Esophagus (tissue), 2 donors: ENCODE measurements around the gene BTBD6. TPM values are rescaled to one million over a fixed set of nuclear protein-coding genes. Genes with fewer than 3 reads are reported as not detected.

Source experiments
- H3K27ac ChIP-seq, 2 donors: one replicate each; pipeline ENCODE4 v1.5.1; 2013; ENCODE audit warnings: low read depth in 2 of 2, mild to moderate bottlenecking in 2 of 2, inconsistent platforms in 1 of 2, low read length in 1 of 2, moderate library complexity in 1 of 2
- H3K27me3 ChIP-seq, 2 donors: one replicate each; pipeline ENCODE4 v1.6.1; 2013; ENCODE audit warnings: low read length in 2 of 2, control low read depth in 1 of 2, mild to moderate bottlenecking in 1 of 2; ENCODE audit not compliant: insufficient read depth in 2 of 2, control insufficient read depth in 1 of 2
- H3K36me3 ChIP-seq, 2 donors: one replicate each; pipeline ENCODE4 v1.6.1; 2013; ENCODE audit warnings: low read length in 1 of 2; ENCODE audit not compliant: control insufficient read depth in 2 of 2, insufficient read depth in 2 of 2
- H3K4me1 ChIP-seq, 2 donors: one replicate each; pipeline ENCODE4 v1.6.1; 2013; ENCODE audit warnings: low read length in 1 of 2; ENCODE audit not compliant: control insufficient read depth in 2 of 2, insufficient read depth in 2 of 2
- H3K4me3 ChIP-seq, 2 donors: one replicate each; pipeline ENCODE4 v1.5.1; 2013; ENCODE audit warnings: low read length in 2 of 2, mild to moderate bottlenecking in 2 of 2, low read depth in 1 of 2, moderate library complexity in 1 of 2
- H3K9me3 ChIP-seq, 2 donors: one replicate each; pipeline ENCODE4 v1.6.1; 2013; ENCODE audit warnings: mild to moderate bottlenecking in 2 of 2, low read depth in 1 of 2, low read length in 1 of 2, moderate library complexity in 1 of 2; ENCODE audit not compliant: control insufficient read depth in 2 of 2, insufficient read depth in 1 of 2
- WGBS, 2 donors: extraction: QIAGEN DNeasy Blood & Tissue Kit; methylation state at CpG; one replicate each; pipeline ENCODE4 v1.1.7; 2013; 5-methylcytosine and 5-hydroxymethylcytosine counted together
- polyA plus RNA-seq, 2 donors: library from polyadenylated mRNA; stranded (reverse); fragments of 200-250 nt; gene quantifications; one replicate each; pipeline ENCODE4 v1.2.3, GENCODE V29; 2013
- donor health status: healthy with polysubstance abuse.
- donor health status: Bipolar disorder and iron deficiency.

Gene BTBD6
- polyA plus RNA-seq, 2 donors: 47.5 to 49.8 TPM

DNA sequence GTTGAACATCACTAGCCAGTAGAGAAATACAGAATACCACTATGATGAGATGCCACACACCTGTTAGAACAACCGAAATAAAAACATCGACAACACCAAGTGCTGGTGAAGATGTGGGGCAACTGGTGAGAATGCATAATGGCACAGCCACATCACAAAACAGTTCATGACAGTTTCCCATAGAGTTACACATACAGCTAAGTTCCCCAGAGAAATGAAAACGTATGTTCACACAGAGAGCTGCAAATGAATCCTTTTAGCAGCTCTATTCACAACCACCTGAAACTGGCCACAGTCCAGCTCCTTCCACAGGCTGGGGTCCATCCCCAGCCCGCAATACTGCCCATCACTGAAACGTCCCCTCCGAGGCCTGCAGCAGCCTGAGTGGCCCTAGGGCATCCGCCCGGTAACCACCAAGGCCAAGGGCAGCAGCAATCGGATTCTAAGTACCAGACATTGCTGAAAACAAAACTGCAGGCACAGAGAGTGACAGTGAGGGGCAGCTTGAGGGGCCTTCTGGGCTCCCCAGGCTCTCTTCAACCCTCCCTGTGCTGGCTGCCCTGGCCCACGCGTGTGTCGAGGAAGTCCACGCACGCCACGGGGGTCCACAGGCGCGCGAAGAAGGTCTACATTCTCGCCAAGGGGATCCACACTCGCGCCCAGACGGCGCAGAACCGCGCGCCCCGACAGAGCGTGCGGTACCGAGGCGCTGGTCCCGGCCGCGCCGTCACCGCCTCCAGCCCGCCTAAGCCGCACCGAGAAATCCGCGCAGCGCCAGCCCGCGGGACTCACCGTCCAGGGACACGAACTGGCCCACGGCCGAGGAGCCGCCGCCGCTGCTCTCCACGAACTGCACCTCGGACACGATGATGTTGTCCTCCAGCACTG is 51.6 kb downstream of the BTBD6 start:
- Histone ChIP-seq H3K27me3 (no peaks in the 10 kb centered on the region), H3K27ac (peak overlapping the region; percentile 95 to 99), H3K4me1 (peaks cover 3 to 12% of the 10 kb centered on the region in 2 donors), H3K4me3 (peak overlapping the region; percentile 58 to 81), H3K9me3 (no peaks in the 10 kb centered on the region), H3K36me3 (peaks cover 0 to 3% of the 10 kb centered on the region in 2 donors)
- 6 to 7% methylated on average over 46 to 54 of the region's 54 CpGs for WGBS, 2 donors

Other genes starting within 250 kb of the BTBD6 start
- 10 to 100 TPM; 23.5 to 24.7 TPM for gene CDCA4, start 227.4 kb upstream of the BTBD6 start, polyA plus RNA-seq
- gene GPR132, start 183.1 kb upstream of the BTBD6 start, polyA plus RNA-seq: under 1 TPM; 0.42 to 0.47 TPM
- 10 to 100 TPM; 18.7 to 32.4 TPM for gene JAG2, start 79.8 kb upstream of the BTBD6 start, polyA plus RNA-seq
- 10 to 100 TPM; 16.1 to 25.5 TPM for gene NUDT14, start 67.2 kb upstream of the BTBD6 start, polyA plus RNA-seq
- 10 to 100 TPM; 11.1 to 30.2 TPM for gene BRF1, start 52.5 kb downstream of the BTBD6 start, polyA plus RNA-seq
- gene PACS2, start 66.2 kb downstream of the BTBD6 start, polyA plus RNA-seq: 10 to 100 TPM; 17.8 to 39.2 TPM
- under 1 TPM; 0.06 to 0.14 TPM for gene TEX22, start 150.0 kb downstream of the BTBD6 start, polyA plus RNA-seq
- gene MTA1, start 171.3 kb downstream of the BTBD6 start, polyA plus RNA-seq: 10 to 100 TPM; 37.4 to 70.4 TPM
- gene CRIP2, start 226.3 kb downstream of the BTBD6 start, polyA plus RNA-seq: 100 to 1,000 TPM in 1 of 2 donors, 10 to 100 TPM in 1; 99.5 to 145 TPM
- gene CRIP1, start 238.4 kb downstream of the BTBD6 start, polyA plus RNA-seq: 10 to 100 TPM; 78.0 to 99.3 TPM
- gene TEDC1, start 242.7 kb downstream of the BTBD6 start, polyA plus RNA-seq: 10 to 100 TPM; 11.8 to 17.6 TPM